Hematopoietic multipotent progenitor cell treated with erythropoietin and hydrocortisone succinate and interleukin-3 and kit ligand, for 4 days (in vitro differentiated cells): ENCODE measurements around the gene XCR1.
A peak's percentile ranks its signal among the peaks of the same experiment; 100 is the strongest.
"Not testable (repeated sequence)": the region's sequence is repeated elsewhere in the genome, so short reads cannot be mapped to it uniquely, and the experiment has no call there.

Experiments used
- DNase-seq: peaks from one replicate; pipeline ENCODE4 v3.0.0-alpha.2; 2015

XCR1 gene

GRCh38 chr3:46038916-46039315 is 11.6 kb upstream of the XCR1 start:
- DNase-seq = no peak

- not testable (repeated sequence) for DNase-seq
Observed at GRCh38 chr3:46038071-46038470, 10.8 kb upstream of the XCR1 start.

DNA sequence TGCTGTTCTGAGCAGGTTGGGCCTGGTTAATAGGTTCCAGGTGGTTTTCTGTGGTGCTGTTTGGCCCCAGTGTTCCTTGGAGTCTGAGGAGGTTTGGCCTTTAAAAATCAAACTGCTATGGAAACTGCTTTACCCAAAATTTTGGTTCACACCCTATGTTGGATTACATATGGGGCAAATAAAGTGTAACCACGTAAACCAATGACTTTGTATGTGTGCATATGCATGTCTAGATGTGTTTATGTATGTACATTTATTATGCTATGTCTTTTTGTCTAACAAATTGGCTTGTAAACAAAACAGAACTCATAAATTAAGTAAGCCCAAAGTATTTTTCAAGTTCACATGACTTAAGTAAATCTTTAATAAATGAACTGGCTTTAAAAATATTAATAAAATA is 8.9 kb upstream of the XCR1 start:
- no peak for DNase-seq

DNA sequence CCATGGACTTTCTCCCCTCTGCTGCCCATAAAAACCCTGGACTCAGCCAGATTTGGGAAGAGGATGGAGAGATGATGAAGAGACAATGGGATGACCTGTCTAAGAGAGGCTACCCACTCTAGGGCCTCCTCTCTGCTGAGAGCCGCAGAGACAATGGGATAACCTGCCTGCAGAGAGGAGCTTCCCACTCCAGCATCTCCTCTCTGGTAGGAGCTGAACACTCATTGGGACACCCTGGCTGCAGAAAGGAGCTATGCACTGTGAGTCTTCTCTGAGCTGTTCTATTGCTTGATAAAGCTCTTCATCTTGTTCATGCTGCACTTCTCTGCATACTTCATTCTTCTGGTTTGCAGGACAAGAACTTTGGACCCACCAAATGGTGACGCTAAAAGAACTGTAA is 4.5 kb upstream of the XCR1 start:
- DNase-seq = no peak

DNA sequence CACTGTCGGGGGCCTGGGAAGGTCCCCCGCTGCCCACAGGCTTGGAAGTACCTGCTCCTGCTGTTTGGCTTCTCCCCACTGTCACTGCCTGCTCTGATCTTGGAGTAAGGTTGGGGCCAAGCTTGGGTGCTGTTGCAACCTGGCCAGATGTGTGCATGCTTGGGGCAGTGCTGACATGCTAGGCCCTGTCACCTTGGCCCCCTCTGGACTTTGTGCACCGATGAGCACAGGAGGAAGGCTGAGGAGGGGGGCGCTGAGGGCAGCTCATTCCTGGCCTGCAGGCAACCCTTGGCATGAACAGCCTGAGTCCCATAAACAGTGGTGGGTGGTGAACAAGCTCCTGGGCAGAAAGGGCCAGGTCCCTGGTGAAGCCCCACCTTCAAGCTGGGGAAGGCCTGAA is 4.0 kb upstream of the XCR1 start:
- DNase-seq = no peak

- no peak for DNase-seq
Observed at GRCh38 chr3:46030626-46031025, 3.3 kb upstream of the XCR1 start.

GRCh38 chr3:46029953-46030543 is 2.8 kb upstream of the XCR1 start:
- DNase-seq = no peak

DNA sequence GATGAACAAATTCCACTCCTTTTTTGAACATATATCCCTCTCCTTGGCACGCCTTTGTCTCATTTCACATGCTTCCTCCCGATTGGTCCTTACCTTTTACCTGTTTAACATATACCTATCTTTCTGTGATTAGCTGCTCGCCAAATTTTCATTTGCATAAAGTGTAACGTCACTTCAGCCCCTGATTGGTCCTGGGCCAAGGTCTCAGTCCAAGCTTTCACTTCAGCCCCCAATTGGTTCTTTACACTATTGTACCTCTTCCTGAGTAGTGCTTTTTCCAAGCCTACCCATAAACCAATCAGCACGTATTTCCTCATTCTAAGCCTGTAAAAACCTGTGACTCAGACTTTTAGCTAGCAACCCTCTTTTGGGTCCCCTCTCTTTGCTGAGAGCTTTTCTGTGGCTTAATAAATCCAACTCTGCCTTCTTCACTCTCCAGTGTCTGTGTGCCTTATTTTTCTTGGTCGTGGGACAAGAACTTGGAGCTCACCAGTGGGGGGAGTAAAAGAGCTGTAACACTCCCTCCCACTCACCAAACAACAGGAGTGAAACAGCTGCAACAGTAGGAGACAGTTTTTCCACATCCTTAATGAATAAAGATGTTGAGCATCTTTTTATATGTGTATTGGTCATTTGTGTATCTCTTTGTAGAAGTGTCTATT is 584 bp upstream of the XCR1 start:
- DNase-seq = peak; percentile 20

GRCh38 chr3:46025139-46025538 is 2.1 kb downstream of the XCR1 start:
- no peak for DNase-seq

DNA sequence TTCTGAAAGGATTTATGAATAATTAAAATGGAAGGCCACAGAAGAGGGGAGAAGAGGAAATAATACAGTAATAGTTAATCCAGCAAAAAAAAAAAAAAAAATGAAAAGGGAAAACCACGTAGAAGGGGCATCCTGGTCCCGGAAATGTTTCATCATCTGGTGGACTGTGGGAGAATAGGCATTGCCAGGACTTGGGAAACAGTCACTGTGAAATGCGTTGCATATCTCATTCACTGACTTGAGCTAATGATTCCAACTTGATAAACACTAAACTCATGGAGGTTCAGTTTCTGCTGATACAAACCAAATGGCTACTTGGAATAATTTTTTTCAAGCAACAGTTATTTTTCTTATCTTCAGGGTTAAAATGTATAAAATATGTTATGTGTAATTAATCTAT is 3.2 kb downstream of the XCR1 start:
- no peak for DNase-seq

- no peak for DNase-seq
Observed at GRCh38 chr3:46022909-46023785, 4.1 kb downstream of the XCR1 start.

DNA sequence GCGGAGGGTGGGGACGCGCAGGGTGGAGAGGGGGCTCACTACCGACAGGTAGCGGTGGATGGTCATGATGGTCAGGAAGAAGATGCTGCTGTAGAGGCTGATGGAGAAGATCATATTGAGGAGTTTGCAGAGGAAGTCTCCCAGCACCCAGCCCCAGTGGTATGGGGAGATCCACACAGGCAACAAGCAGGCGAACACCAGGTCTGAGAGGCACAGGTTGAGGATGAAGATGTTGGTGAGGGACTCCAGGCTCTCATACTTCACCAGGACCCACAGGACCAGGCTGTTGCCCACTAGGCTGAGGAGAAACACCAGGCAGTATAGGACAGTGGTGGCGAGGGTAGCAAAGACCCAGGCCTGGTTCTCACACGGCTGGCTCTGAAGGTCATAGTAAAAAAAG is 5.8 kb downstream of the XCR1 start:
- DNase-seq = no peak

DNA sequence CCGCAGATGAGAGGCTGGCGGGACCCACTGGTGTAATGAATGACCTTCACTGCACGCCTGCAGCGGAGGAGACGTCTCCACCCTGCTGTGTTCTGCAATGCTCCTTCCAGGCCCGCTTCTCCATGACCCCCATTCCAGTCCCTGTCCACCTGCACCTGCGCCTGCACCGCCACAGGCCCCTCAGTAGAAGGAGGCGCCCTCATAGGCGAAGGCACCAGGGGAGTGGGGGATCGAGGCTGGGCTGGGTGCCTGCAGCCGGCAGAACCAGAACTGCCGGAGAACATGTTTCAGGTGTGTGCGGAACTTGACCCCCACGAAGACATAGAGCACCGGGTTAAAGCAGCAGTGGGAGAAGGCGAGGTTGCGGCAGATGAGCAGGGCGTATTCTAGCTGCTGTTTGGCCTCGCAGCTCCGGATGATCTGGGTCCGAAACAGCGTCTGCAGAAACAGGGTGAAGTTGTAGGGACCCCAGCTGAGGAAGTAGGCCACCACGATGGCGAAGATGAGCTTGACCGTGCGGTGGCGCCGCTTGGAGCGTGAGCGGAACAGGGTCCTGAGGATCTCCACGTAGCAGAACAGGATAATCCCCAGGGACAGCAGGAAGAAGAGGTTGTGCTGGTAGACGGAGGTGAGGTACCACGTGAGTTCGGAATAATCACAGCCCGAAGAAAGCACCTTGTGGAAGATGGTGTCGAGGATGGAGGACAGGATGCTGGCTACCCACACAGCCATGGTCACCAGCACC is 6.3 kb downstream of the XCR1 start:
- no peak for DNase-seq

DNA sequence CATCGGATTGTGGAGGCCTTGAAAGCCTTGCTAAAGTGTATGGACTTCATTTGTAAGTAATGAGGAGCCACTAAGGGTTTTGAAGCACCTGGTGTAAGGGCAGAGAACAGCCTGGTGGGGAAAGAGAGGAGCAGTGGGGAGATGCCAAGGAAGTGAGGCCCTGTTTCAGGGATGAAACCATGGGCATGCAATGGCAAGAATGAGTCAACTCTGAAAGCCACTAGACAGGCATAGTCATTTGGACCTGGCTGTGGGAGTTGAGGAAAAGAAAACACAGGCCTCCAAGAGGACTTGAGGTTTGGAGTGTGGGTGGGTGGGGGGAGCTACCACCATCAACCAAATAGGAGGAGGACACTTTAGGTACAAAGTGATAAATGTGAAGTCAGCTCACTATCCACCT is 7.6 kb downstream of the XCR1 start:
- DNase-seq = no peak

DNA sequence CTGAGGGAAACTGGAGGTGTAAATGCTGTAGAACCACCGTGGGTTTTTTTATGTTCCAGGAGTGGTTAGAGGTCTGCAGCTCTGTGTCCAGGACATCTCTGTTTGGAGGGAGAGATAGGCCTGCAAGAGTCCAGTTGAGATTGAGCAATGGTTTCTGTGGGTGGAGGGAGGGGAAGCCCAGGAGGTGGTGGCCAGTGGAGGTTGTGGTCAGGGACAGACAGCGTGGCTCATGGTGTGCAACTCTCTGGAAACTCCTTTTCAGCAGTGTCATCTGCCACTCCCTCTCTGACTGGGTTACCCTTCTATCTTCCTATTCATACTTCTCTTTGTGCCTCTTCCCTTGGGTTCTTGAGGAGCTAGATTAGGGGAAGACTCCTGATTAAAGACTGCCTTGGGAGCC is 9.6 kb downstream of the XCR1 start:
- peak; percentile 54 for DNase-seq

- DNase-seq = no peak
Observed at GRCh38 chr3:46013316-46014094, 13.8 kb downstream of the XCR1 start.

DNA sequence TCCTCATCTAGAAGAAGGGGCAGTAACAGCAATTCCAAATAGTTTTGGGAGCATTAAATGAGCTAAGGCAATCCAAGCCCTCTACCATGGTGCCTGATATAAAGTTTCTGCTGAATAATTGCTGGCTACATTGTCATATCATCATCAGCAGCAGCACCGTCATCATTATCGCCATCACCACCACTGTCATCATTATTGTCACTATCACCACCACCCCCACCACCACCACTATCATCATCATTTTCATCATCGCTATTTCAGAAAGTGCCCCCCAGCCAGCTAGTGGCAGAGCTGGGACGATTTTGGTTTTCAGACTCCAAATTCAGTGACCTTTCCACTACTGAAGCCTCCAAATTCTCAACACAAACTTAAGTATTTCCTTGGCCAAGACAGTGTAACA is 15.0 kb downstream of the XCR1 start:
- no peak for DNase-seq

- DNase-seq = no peak
Observed at GRCh38 chr3:46010519-46011113, 16.7 kb downstream of the XCR1 start.

DNA sequence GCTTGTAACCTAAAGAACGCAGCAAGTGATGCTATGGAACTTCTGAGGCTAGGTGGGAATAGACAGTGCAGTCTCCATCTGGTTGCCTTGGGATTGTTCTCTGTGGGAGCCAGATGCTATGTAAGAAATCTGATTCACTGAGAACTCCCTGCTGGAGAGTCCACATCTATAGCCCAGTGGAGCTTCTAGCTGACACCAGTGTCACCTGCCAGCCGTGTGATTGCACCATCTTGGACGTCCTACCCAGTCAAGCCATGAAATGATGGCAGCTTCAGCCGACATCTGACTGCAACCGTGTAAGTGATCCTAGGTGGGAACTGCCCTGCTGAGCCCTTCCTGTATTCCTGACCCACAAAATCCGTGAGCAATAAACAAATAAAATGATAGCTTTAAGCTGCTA is 19.2 kb downstream of the XCR1 start:
- DNase-seq = no peak

GRCh38 chr3:46007280-46007679 is 20.0 kb downstream of the XCR1 start:
- DNase-seq = no peak

DNA sequence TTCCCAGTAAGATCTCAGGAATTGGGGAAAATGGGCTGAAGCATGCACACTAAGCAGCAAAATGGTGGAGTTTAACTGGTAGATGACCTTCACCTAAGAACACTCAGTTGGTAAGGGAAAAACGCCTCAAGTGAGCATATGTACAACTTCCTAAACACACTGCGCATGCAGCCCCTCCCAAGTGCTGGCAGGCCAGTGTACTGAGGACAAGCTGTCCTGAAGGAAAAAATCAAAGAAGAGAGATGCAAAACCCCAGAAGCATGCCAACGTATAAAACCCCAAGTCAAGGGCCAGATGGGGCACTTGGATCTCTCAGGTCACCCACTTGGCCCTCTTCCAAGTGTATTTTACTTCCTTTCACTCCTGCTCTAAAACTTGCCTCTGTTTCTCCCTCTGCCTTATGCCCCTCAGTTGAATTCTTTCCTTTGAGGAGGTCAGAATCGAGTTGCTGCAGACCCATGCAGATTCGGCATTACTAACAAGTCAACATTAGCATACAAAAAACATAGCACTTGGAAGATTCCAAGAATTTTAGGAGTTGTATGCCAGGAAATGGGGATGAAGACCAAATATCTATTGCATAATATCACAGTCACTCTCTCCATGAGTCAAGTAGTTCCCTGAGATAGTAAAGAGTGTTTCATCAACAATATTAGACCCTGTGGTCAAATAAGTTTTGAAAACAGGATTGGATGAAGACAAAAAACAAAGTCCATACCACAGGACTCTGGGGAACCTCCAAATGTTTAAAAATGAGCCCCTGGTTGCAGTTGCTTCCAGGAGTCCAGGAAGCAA is 20.8 kb downstream of the XCR1 start:
- no peak for DNase-seq
